NCI-H2029 (cell line): Measurements from ENCODE around the gene SFTPD.
A peak's percentile ranks its signal among the peaks of the same experiment; 100 is the strongest.
"Not testable (repeated sequence)": the region's sequence is repeated elsewhere in the genome, so short reads cannot be mapped to it uniquely, and the experiment has no call there.

Experiments used
- DNase-seq: peaks from one replicate; lab custom pipeline; 2025; lab: John Stamatoyannopoulos, UW

The SFTPD gene

GRCh38 chr10:79948976-79949722 lies at the start of gene SFTPD:
Gene SFTPD, minus strand, starts transcription at chr10:79949105. Its CDS starts 2,446 bp downstream, at chr10:79946659.
- DNase-seq, result no peak

GRCh38 chr10:79995979-79996634 lies 47.2 kb upstream of the SFTPD start:
- no peak for DNase-seq

- no peak for DNase-seq
These were observed 45.7 kb upstream of the SFTPD start for GRCh38 chr10:79994556-79994955.

GRCh38 chr10:79988199-79988598 lies 39.3 kb upstream of the SFTPD start:
- DNase-seq, result not testable (repeated sequence)

- DNase-seq, result not testable (repeated sequence)
These were observed 37.8 kb upstream of the SFTPD start for GRCh38 chr10:79986661-79987060.

GRCh38 chr10:79985481-79986072 lies 36.7 kb upstream of the SFTPD start:
- DNase-seq, result no peak

- DNase-seq, result no peak
These were observed 35.9 kb upstream of the SFTPD start for GRCh38 chr10:79984851-79985250.

GRCh38 chr10:79983286-79983909 lies 34.5 kb upstream of the SFTPD start:
- DNase-seq, result no peak

- DNase-seq, result peak; percentile 25
These were observed 34.0 kb upstream of the SFTPD start for GRCh38 chr10:79982861-79983260.

GRCh38 chr10:79982362-79982800 lies 33.5 kb upstream of the SFTPD start:
- no peak for DNase-seq

GRCh38 chr10:79981450-79982361 lies 32.8 kb upstream of the SFTPD start:
- peak; percentile 36 for DNase-seq

GRCh38 chr10:79980711-79981110 lies 31.8 kb upstream of the SFTPD start:
- DNase-seq, result no peak

GRCh38 chr10:79979976-79980687 lies 31.2 kb upstream of the SFTPD start:
- peak; percentile 2 for DNase-seq

GRCh38 chr10:79979310-79979975 lies 30.5 kb upstream of the SFTPD start:
- no peak for DNase-seq

GRCh38 chr10:79976999-79977398 lies 28.1 kb upstream of the SFTPD start:
- DNase-seq, result no peak

GRCh38 chr10:79970062-79970461 lies 21.2 kb upstream of the SFTPD start:
- DNase-seq, result no peak

- DNase-seq, result no peak
These were observed 999 bp downstream of the SFTPD start for GRCh38 chr10:79947787-79948424.

- no peak for DNase-seq
These were observed 1.9 kb downstream of the SFTPD start for GRCh38 chr10:79947083-79947415.

GRCh38 chr10:79946271-79947082 lies 2.4 kb downstream of the SFTPD start:
- DNase-seq, result no peak
